Fibroblast of skin of abdomen (primary cell): Measurements from ENCODE around the gene XPO4.
A peak's percentile ranks its signal among the peaks of the same experiment; 100 is the strongest.

Source experiments
- DNase-seq: peaks from one replicate; pipeline ENCODE4 v3.0.0-alpha.2; 2013

XPO4 gene

GRCh38 chr13:20826843-20827560 is 75.5 kb downstream of the XPO4 start:
- DNase-seq = peak; percentile 75

- no peak for DNase-seq
These were observed 76.2 kb downstream of the XPO4 start for GRCh38 chr13:20826301-20826700.

- peak; percentile 46 for DNase-seq
These were observed 77.1 kb downstream of the XPO4 start for GRCh38 chr13:20825477-20825875.

GRCh38 chr13:20824762-20825476 is 77.6 kb downstream of the XPO4 start:
- DNase-seq = peak; percentile 27

GRCh38 chr13:20823071-20823470 is 79.5 kb downstream of the XPO4 start:
- no peak for DNase-seq

GRCh38 chr13:20822406-20822805 is 80.1 kb downstream of the XPO4 start:
- DNase-seq = no peak

- DNase-seq = no peak
These were observed 82.8 kb downstream of the XPO4 start for GRCh38 chr13:20819715-20820114.

GRCh38 chr13:20815464-20815863 is 87.1 kb downstream of the XPO4 start:
- DNase-seq = no peak

- peak; percentile 95 for DNase-seq
These were observed 88.2 kb downstream of the XPO4 start for GRCh38 chr13:20814224-20814910.

- no peak for DNase-seq
These were observed 89.7 kb downstream of the XPO4 start for GRCh38 chr13:20812890-20813289.

- DNase-seq = no peak
These were observed 91.7 kb downstream of the XPO4 start for GRCh38 chr13:20810808-20811207.

- DNase-seq = no peak
These were observed 93.7 kb downstream of the XPO4 start for GRCh38 chr13:20808874-20809273.

GRCh38 chr13:20803180-20803965 is 99.2 kb downstream of the XPO4 start:
- DNase-seq = no peak

- DNase-seq = no peak
These were observed 100.8 kb downstream of the XPO4 start for GRCh38 chr13:20801707-20802106.

- DNase-seq = peak; percentile 28
These were observed 102.7 kb downstream of the XPO4 start for GRCh38 chr13:20799726-20800416.

GRCh38 chr13:20798027-20798426 is 104.5 kb downstream of the XPO4 start:
- no peak for DNase-seq

GRCh38 chr13:20796791-20797508 is 105.6 kb downstream of the XPO4 start:
- no peak for DNase-seq

- DNase-seq = no peak
These were observed 112.9 kb downstream of the XPO4 start for GRCh38 chr13:20789665-20790064.

GRCh38 chr13:20788312-20788711 is 114.2 kb downstream of the XPO4 start:
- no peak for DNase-seq

- no peak for DNase-seq
These were observed 115.4 kb downstream of the XPO4 start for GRCh38 chr13:20787180-20787579.

- DNase-seq = no peak
These were observed 120.3 kb downstream of the XPO4 start for GRCh38 chr13:20782116-20782708.
